Measurements from ENCODE around the gene TSPY10.
"Not testable (repeated sequence)": the region's sequence is repeated elsewhere in the genome, so short reads cannot be mapped to it uniquely, and the experiment has no call there.

TSPY10 gene

GRCh38 chrY:9527580-9527979 is at the start of gene TSPY10:
TSS of gene TSPY10 (plus strand) at chrY:9527880. CDS start at chrY:9527926, 46 bp downstream.
- not testable (repeated sequence) for DNase-seq

GRCh38 chrY:9486967-9487366 is 40.7 kb upstream of the TSPY10 start, which contains the start of gene TSPY9:
TSS of gene TSPY9 (plus strand) at chrY:9487267. CDS start at chrY:9487313, 46 bp downstream.
- DNase-seq: not testable (repeated sequence)

- DNase-seq: peak in 1 of 2 donors; percentile 16
Observed at GRCh38 chrY:9504396-9504795, 23.3 kb upstream of the TSPY10 start.

- peak in 1 of 2 donors; percentile 14 for DNase-seq
Observed at GRCh38 chrY:9516287-9516686, 11.4 kb upstream of the TSPY10 start.

Data from stimulated activated CD4-positive, alpha-beta T cell treated with anti-CD3 and anti-CD28 coated beads, Interleukin-2, amount 100 ng/mL, for 24 hours (primary cell).